GM15510 (cell line): ENCODE data around the gene DYNC1I1.

Experiments
- POLR2A ChIP-seq: IDR thresholded peaks from 3 replicates; pipeline ENCODE4 v1.6.1; 2011; ENCODE audit warnings: borderline replicate concordance; ENCODE audit not compliant: insufficient read length; ENCODE audit errors: extremely low read depth

DYNC1I1 gene

GRCh38 chr7:95776561-95777185, 4.3 kb downstream of the DYNC1I1 start:
- TF ChIP-seq POLR2A = no peak

- no peak for TF ChIP-seq POLR2A
Observed at GRCh38 chr7:95777269-95777668, 4.9 kb downstream of the DYNC1I1 start.

DNA sequence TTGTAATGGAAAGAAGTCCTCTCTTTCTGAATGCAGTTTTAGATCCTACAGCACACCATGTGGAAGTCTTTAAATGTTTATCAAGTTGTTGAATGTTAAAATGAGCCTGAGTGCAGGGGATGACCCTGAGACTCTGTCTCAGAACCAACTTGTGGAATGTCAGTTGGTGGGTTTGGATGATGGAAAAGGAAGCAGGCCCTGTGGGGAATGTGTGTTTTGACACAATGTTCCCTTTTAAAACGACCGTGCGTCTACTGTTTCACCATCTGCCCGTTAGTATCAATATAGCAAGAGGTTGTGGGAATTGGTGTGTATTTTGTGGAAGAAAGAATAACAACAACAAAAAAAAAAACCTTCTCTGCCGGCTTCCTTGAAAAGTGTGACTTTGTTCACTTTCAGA, 8.3 kb downstream of the DYNC1I1 start:
- no peak for TF ChIP-seq POLR2A

DNA sequence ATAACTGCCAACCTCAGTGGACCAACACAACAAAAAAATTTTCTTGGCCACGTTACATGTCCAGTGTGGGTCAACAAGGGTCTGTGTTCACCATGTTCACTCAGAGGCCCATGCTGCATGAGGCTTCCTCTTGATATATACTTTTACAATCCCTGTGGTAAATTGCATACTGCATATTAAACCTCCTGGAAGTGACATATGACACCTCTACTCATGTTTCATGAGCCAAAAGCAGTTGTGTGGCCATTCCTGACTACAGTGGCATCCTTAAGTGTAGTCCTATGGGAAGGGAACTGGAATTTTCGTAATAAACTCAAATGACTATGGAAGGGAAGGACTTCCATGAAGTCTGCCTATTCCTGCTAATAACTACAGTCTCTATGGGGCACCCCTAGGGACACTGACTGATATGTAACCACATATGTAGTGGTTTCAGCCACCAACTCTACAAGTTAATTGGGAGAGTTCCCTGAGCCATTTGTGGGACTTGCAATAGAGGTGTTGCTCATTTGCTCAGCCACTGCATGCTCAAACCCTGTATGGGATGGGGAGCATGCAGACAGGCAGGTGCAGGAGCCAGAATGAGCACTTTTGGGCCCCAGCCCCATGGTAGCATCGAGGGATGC, 9.7 kb downstream of the DYNC1I1 start:
- no peak for TF ChIP-seq POLR2A

DNA sequence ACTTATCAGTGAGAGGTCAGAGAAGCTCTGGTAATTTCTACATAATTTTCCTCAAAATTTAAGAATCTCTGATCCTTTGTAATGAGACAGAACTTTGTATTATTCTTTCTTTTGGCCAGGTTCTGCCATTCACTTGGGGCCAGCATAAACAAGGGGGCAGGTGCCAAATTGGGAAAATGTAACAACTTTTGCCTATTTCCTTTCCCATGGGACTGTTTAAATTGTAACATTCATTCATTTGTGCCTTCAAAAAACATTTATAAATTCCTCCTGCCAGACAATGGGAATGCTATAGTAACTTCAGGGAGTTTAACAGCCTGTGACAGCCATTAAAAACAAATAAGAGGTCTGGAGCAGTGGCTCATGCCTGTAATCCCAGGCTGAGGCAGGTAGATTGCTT, 12.4 kb downstream of the DYNC1I1 start:
- TF ChIP-seq POLR2A = no peak

- no peak for TF ChIP-seq POLR2A
Observed at GRCh38 chr7:95788258-95788657, 15.9 kb downstream of the DYNC1I1 start.

DNA sequence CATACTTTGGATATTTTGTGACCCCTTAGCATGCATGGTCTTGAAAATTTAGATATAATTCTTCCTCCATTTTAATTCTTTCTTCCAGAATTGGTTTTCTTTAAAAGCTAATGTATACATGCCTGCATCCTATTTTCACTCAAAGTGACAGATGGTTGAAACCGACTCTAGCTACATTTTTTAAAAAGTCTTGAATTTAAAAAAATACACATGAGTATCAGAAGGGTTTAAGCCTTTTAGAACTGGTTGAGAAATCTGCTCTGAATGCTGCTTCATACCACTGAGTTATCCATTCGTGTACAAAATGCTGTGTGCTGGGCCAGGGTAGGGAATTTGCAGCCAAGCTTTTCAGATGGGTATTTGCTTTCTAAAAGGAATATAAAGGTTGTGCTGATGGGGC, 16.5 kb downstream of the DYNC1I1 start:
- TF ChIP-seq POLR2A = no peak

DNA sequence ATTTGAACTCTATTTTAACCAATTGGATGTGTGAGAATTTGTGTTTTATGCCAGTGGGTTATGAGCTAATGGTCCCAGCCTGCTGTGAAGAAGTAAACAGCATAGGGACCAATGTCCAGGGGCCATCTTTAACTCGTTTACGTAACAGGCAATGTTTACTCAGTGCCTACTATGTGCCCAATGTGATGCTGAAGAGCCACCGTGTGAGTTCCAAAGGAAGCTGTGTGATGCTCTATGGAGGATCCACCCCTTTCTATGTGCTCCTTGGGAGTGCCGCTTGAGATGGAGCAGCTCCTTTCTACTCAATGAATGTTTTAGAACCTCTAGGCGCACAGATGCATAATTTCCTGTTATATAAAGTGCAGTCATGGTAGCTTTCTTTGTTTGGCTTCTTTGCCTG, 21.3 kb downstream of the DYNC1I1 start:
- no peak for TF ChIP-seq POLR2A

- TF ChIP-seq POLR2A = no peak
Observed at GRCh38 chr7:95794917-95795515, 22.7 kb downstream of the DYNC1I1 start.

DNA sequence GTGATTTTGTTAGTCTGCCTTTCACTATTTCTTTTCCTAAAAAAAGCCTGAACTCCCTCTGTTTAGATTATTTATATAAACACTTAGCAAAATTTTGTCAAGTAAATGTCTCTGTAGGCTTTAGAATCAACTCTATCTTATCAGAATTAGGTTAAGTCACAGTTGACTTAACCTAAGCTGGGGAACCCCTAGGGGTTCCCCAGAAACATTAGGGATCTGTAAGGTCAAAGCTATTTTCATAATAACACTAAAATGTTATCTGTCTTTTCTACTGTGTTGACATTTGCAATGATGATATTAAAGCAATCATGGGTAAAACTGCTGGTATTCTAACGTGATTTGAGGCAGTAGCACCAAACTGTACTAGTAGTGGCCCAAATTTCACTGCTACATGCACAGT, 24.3 kb downstream of the DYNC1I1 start:
- TF ChIP-seq POLR2A = no peak

DNA sequence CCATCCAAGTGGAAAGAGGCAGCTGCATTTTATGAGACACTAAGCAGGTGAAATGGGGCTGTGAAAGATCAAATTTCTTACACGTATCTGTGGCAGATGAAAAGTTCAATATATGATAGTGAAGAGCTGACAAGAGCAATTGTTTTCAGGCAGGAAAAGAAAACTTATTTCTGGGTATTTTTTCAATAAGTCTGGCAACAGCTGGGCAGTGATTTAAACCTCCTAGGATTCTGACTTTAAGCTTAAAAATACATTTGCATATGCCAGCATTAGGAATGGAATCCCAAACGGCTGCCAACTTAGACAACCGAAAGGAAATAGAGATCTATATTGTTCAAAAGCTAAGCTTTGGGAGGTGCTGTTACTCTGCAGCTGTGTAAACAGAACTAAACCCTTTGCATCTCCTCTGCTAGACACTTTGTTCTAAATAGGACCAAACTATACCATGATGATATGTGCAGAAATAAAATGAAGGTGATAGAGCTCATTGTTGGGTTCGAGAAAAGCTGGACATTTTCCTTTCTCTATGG, 26.1 kb downstream of the DYNC1I1 start:
- no peak for TF ChIP-seq POLR2A

- no peak for TF ChIP-seq POLR2A
Observed at GRCh38 chr7:95800787-95801186, 28.4 kb downstream of the DYNC1I1 start.

DNA sequence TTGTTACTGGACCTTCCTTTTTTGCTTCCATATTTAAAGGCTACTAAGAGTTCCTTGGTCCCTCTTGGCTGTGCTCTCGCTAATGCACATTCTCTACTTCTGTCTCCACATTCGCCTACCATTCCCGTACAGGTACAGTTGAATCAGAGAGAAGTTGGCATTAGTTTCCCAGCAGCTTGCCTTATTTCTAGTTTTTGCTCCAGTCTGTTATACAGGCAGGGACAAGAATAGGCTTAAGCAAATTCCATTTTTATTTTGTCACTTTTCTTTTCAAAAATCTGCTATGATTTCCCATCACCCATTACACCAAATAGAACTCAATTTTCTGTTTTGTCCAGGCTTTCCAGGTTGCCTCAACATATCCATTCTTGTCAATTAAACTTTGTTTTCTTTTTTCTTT, 29.9 kb downstream of the DYNC1I1 start:
- TF ChIP-seq POLR2A = no peak

- TF ChIP-seq POLR2A = no peak
Observed at GRCh38 chr7:95804052-95804451, 31.7 kb downstream of the DYNC1I1 start.

- TF ChIP-seq POLR2A = no peak
Observed at GRCh38 chr7:95805909-95806308, 33.6 kb downstream of the DYNC1I1 start.

DNA sequence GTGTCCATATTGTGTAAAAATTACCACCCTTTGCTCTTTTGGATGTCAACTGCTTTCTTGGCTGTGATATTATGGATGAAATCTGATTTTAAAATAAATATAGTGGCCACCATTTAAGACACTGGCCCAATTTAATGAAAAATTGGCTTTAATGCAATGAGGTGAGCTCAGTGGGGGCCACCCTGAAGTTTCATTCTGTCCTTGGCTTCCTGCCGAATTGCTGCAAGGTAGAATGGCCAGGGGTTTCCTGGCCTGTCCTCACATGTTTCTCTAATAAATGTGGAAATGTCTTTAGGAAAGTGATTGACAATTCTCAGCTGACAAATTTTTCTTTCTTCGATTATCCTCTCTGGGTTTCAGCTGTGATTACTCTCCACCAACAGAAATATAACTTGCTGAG, 36.0 kb downstream of the DYNC1I1 start:
- no peak for TF ChIP-seq POLR2A
